ENCODE data around the gene COL6A2. TPM values are rescaled to one million over a fixed set of nuclear protein-coding genes. Genes with fewer than 3 reads are reported as not detected.

The COL6A2 gene
- total RNA-seq, 1 experiment from 2014 or later = 129 TPM

DNA sequence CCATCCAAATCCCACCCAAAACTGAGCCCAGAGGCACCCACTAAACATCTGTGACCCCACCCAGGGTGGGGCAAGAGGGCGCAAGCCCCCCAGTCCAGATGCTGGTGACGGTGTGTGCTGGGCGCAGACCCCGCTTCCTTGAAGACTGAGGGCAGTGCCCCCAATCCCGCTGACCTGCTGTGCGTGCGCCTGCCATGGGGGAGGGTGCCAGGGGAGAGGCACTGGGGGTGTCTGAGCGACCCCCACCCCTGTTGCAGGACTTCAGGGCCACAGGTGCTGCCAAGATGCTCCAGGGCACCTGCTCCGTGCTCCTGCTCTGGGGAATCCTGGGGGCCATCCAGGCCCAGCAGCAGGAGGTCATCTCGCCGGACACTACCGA is 13.3 kb downstream of the COL6A2 start:
- no peak overlapping the region for H2BK20ac ChIP-seq (ENCODE audit: low read depth, low read length, poor library complexity, severe bottlenecking)
- H4K20me1 ChIP-seq (ENCODE audit: control insufficient read depth, insufficient read depth, insufficient read length) = no peaks in the 10 kb centered on the region
- H3K56ac ChIP-seq (ENCODE audit: insufficient read length, low read depth, low read length) = no peak overlapping the region
- H2AK5ac ChIP-seq (ENCODE audit: insufficient read length, low read length) = no peak overlapping the region
- WGBS (ENCODE audit: extremely low coverage, insufficient read length, low lambda C conversion rate) = no CpG with 5 or more reads among the region's 12 CpGs
- no peak for TF ChIP-seq CTCF (conservative IDR thresholded peaks at IDR 0.05)
- H3K9me3 ChIP-seq (ENCODE audit: control insufficient read depth, low read depth, low read length) = no peaks in the 10 kb centered on the region
- Mint-ChIP-seq H3K4me1 (peaks cover 13% of the 10 kb centered on the region in 2 experiments), H3K27me3 (ENCODE audit: low read depth) (no peaks in the 10 kb centered on the region), H3K4me3 (no peak overlapping the region), H3K36me3 (ENCODE audit: insufficient read depth in 1 of 3, low read depth in 3 of 3) (peaks cover 33 to 56% (median 47%) of the 10 kb centered on the region in 3 experiments), H3K27ac (no peak overlapping the region), H3K9me3 (peaks cover 21 to 28% of the 10 kb centered on the region in 2 experiments)
- H4K8ac ChIP-seq (replicated peaks; ENCODE audit: insufficient read length, low read depth, low read length) = no peak overlapping the region
- H2BK5ac ChIP-seq (ENCODE audit: insufficient read length, low read length) = no peak overlapping the region
- H3K79me1 ChIP-seq (ENCODE audit: insufficient read depth, low read depth, low read length, poor library complexity, severe bottlenecking) = no peaks in the 10 kb centered on the region
- no peaks in the 10 kb centered on the region for H3K4me1 ChIP-seq (ENCODE audit: insufficient read depth, low read length)
- no peaks in the 10 kb centered on the region for H3K79me2 ChIP-seq (ENCODE audit: insufficient read depth, low read length)
- DNase-seq = peak; percentile 22
- H3K27ac ChIP-seq (ENCODE audit: insufficient read length, low read depth, low read length) = no peak overlapping the region
- H3K9ac ChIP-seq (ENCODE audit: extremely low read depth, insufficient read length, low read length) = no peak overlapping the region
- no peak overlapping the region for H2AFZ ChIP-seq (ENCODE audit: low read length)
- H3K14ac ChIP-seq (ENCODE audit: insufficient read depth, low read length) = no peak overlapping the region
- no peak overlapping the region for H3K18ac ChIP-seq (ENCODE audit: insufficient read length, low read depth, low read length)
- peak overlapping the region; percentile 65; the same call in 1 of the 2 replicates for H2BK15ac ChIP-seq (ENCODE audit: low read depth, low read length)
- no peak overlapping the region for H3T11ph ChIP-seq (ENCODE audit: low read length)
- H3K27me3 ChIP-seq (ENCODE audit: insufficient read depth, low read length) = no peaks in the 10 kb centered on the region
- H3K4ac ChIP-seq (ENCODE audit: low read depth, low read length) = no peak overlapping the region
- no peak overlapping the region for H2BK12ac ChIP-seq (ENCODE audit: insufficient read length, low read depth, low read length)
- no peaks in the 10 kb centered on the region for H3K23me2 ChIP-seq (ENCODE audit: insufficient read length, low read depth, low read length, poor library complexity, severe bottlenecking)
- no peak overlapping the region for H2BK120ac ChIP-seq (ENCODE audit: low read depth, low read length, poor library complexity, severe bottlenecking)
- no peak overlapping the region for H4K91ac ChIP-seq (ENCODE audit: insufficient read length, low read depth, low read length)
- no peak overlapping the region for H3K23ac ChIP-seq (ENCODE audit: insufficient read length, low read depth, low read length)
- H4K5ac ChIP-seq (ENCODE audit: insufficient read length, low read depth, low read length) = no peak overlapping the region
- H3K4me2 ChIP-seq (ENCODE audit: insufficient read depth, insufficient read length, low read length) = no peak overlapping the region

Measured in H9 (cell line).